Stimulated activated CD8-positive, alpha-beta memory T cell treated with anti-CD3 and anti-CD28 coated beads, Interleukin-15, amount 100 ng/mL, for 1 hour (primary cell): Measurements from ENCODE around the gene TBL1XR1.
"Not testable (repeated sequence)": the region's sequence is repeated elsewhere in the genome, so short reads cannot be mapped to it uniquely, and the experiment has no call there.

Experiments
- DNase-seq: peaks from one replicate; pipeline ENCODE4 v3.0.0-alpha.2; 2020; ENCODE audit warnings: low read depth

The TBL1XR1 gene

DNA sequence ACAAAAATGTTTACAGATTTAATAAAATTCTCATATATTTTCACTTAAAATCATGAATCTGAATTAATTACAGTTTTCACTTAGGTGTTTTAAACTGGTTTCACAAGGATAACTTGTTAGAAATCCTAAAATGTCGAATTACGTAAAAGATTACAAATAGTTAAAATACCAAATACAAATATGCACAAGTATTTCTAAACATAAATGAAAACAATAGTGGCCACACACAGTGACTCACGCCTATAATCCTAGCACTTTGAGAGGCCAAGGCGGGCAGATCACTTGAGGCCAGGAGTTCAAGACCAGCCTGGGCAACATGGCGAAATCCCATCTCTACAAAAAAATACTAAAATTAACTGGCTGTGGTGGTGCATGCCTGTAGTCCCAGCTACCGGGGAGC lies 10.9 kb upstream of the TBL1XR1 start:
- DNase-seq: no peak

DNA sequence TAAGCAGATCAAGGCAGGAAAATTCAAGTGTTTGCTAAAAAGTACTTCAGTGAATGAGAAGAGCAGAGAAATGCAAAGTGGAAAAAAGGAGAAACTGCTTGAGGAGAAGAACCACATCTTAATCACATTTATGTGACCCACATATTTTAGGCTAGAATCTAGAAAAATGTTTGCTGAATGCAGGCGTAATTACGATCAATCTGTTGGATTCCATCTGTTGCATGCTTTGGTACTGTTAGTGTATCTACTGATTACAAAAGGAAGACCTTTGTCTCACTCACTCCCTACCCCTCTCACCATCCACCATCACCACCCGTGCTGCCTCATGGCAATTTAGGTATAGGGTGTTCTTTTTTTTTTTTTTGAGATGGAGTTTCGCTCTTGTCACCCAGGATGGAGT lies 9.7 kb upstream of the TBL1XR1 start:
- no peak for DNase-seq

DNA sequence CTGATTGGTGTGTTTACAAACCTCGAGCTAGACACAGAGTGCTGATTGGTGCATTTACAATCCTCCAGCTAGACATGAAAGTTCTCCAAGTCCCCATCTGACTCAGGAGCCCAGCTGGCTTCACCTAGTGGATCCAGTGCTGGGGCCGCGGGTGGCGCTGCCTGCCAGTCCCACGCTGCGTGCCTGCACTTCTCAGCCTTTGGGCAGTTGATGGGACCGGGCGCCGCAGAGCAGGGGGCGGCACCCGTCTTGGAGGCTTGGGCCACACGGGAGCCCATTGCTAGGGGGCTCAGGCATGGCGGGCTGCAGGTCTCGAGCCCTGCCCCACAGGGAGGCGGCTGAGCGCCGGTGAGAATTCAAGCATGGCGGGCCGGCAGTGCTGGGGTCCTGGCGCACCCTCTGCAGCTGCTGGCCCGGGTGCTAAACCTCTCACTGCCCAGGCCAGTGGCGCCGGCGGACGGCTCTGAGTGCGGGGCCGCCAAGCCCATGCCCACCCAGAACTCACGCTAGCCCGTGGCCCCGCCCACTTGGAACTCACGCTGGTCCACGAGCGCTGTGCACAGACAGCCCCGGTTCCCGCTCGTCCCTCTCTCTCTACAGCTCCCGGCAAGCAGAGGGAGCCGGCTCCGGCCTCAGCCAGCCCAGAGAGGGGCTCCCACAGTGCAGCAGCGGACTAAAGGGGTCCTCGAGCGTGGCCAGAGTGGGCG lies 6.6 kb upstream of the TBL1XR1 start:
- DNase-seq: no peak

DNA sequence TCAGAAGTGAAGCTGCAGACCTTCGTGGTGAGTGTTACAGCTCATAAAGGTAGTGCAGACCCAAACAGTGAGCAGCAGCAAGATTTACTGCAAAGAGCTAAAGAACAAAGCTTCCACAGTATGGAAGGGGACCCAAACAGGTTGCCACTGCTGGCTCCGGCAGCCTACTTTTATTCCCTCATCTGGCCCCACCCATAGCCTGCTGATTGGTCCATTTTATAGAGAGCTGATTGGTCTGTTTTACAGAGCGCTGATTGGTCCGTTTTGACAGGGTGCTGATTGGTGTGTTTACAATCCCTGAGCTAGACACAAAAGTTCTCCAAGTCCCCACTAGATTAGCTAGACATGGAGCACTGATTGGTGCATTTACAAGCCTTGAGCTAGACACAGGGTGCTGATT lies 5.7 kb upstream of the TBL1XR1 start:
- DNase-seq: not testable (repeated sequence)

DNA sequence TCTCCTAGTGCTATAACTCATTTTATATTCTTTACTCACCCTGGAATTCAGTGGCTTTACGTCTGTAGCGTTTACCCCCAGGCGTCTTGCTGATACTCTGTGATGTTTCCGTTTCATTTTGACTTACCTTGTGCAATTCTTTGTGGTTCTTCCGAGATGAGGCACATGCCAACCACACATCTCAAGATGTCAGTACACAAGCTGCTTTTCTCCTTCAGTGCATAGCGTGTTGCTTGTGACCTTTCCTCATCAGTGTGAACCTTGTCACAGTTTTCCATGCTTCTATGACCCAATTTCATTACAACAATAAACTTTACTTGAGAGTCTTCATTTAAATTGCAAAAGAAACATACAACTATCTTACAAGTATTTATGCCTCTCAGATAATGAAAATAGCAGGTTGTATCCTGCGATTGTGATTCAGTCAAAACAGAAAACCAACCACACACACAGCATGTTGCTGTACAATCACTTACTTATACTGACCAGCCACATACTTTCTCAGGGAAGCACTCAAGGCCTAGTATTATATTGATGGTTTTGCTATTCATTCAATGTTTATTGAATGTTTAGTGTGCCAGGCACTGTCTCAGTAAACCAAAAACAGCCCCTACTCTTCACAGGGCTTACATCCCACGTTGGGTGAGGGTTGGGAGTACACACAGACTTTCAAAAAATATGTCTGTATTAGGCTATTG lies 4.6 kb upstream of the TBL1XR1 start:
- DNase-seq: no peak

DNA sequence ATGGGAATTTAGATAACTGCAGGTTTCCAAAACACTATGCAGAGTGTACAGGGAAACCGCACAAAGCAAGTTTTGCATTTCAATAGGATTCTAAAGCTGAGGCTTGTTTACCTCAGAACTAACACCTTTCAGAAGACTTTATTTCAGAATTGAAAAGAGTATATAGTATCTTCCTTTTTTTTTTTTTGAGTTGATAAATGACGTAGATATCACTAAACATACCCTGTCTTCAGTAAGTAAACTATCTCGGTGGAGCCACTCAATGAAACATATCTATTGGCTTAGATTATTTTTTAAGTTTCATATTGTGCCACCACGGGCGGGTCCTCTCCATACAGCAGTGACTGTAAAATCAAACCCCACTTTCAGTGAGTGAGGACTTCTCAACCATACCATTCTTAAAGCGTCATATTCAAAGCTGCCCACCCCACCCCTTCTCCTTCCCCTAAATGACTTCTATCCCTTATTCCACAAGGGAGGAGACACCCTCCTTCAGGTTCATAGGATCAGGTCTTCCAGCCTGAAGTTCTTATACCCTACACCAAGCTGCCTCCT lies 2.0 kb upstream of the TBL1XR1 start:
- no peak for DNase-seq

DNA sequence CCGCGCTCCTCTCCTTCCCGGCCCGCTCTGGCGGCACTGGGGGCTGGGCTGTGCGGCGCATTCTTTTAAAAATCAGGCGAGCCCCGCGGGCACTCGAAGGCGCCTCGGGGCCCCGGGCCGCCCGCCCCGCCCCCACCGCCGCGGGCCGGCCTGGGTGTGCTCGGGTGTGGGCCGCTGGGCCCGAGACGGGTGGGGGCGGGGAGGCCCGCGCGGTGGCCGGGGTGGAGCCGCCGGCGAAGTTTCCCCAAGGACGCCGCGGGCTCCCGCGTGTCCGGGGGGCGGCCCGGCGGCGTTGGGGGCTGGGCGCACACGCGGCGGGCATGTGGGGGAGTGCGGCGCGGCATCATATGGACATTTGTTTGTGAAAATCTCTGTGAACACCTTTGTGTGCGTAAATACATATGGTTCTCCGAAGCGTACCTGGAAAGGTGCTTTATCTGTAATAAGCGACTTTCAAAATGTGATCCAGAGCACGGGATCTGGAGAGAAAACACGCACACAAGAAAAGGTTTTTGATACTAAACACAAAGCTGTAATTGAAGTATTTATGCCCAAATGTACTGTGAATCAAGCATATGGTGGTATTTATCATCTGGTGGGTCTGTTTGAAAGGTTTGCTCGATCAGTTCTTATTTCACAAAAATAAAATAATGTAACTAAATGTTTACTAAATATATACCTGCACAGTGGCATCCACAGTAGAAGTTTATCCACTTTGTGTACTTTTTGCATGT lies 612 bp upstream of the TBL1XR1 start:
- DNase-seq: no peak

DNA sequence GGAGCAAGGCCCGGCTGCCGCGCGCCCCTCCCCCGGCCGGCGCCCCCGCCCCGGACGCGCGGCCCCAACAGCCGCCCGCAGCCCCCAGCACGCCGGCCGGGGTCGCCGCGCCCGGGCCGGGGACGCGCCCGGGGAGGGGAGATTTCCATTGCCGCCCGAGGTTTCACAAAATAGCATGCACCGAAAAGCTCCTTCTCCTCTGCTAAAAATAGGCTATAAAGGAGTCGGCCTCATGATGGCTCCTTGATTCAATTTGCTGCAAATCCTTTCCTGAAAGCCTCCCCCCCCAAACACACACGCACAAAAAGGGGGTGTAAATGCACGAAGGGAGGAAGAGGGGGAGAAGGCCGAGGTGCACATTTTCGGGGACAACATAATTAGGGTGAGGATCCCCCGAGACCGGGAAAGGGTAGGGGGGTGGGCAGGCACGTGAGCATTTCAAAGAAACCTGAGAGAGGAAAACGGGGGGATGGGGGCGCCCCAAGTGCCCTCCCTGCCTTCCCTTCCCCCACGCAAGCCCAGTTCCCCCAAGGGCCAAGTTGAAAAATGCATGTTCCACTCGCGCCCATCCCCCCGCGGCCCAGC lies 734 bp downstream of the TBL1XR1 start:
- DNase-seq: no peak

DNA sequence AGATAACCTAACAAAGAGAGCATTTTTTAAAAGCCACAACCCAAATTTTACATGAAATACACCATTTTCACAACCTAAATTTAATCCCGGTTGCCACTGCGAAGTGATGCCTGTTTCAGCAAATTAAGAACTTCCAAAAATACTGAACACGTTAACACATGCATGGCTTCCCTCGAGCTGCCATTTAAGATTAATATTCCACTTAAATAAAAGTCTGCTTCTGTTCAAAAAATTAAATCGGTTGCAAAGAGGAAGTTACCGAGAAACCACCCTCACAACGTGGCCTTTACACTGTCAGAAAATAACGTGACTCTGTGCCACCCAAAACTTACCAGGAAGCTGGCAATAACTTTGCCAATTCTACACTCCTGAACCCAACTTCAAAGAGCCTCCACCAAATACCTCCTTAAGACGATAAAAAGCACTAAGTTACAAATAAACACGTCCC lies 1.2 kb downstream of the TBL1XR1 start:
- no peak for DNase-seq

DNA sequence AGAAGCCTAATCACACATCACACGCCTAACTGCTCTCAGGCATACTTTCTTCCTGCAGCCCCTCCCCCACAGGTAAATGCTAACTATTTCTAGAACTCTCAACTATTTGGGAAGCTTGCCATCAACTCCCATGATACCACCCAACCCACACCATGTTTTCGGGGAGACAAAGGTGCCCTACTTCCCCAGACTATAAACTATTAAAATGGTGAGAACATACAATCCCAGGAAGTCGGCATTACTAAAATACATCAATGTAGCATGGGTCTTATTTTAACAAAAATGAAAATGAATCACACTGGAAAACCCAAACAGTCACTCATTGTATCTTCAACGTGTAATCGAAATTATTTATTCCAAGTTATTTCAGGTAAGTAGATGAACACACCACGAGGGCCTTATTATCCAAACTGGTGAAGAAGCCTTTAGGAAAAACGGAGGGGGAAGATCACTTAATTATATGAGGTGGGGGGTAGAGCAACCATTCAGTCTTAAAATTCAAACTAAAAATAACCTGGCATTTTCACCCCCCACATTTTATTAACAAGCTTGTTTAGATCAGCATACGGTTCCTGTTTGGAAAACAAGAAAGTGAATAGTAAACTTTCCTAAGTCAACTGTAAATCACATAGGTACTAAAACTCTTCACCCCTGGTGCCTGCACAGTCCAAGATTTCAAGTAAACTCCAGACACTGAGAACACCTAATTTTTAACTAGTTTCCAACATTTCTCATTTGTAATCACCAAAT lies 1.9 kb downstream of the TBL1XR1 start:
- no peak for DNase-seq

DNA sequence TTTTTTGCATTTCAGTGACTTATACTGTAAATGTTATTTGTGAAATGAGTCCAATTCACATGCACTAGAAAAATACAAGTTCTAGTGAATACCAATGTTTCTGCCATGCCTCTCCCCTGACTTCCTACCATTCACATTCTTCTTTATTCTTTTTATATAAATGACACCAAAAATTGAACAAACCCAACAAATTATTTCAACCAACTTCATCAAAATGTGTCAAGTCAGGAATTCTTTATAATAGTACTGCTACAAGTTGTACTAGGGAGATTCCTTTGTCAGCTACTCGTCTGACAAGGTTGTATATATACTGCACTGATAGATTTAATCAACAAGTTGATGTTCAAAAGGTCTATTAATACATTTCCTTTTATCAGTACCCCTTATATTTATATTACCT lies 3.0 kb downstream of the TBL1XR1 start:
- no peak for DNase-seq

DNA sequence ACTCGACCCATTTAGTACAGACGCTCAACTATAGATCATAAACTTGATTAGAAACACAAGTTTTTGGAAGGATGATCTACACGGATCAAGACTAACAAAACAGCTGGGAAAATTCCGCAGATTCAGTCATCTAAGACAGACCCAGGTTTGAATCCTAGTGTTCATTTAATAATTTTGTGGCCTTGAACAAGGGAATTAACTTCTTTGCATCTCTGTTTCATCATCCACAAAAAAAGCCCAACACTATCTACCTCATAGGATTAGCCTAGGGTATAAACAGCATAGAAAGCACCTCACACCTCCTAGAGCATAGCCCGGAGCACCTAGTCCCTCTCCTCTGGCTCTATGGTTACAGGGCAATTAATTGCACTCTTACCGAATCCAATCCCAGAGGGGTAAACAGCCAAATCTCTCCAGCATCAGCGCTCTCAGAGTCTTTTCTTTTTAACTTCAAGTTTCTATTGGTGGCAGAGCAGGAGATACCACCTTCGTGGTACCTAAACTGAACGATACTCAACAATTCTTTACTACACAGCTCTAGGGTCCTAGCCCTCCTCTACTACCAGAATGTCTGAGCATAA lies 3.5 kb downstream of the TBL1XR1 start:
- no peak for DNase-seq

DNA sequence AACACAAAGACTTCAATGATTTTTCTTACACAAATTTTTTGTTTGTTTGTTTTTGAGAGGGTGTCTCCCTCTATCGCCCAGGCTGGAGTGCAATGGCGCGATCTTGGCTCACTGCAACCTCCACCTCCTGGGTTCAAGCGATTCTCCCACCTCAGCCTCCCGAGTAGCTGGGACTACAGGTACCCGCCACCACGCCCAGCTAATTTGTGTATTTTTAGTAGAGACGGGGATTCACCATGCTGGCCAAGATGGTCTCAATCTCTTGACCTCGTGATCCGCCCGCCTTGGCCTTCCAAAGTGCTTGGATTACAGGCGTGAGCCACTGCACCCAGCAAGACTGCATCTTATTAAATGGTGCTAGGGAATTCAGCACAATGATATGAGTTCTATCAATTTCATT lies 4.0 kb downstream of the TBL1XR1 start:
- not testable (repeated sequence) for DNase-seq

DNA sequence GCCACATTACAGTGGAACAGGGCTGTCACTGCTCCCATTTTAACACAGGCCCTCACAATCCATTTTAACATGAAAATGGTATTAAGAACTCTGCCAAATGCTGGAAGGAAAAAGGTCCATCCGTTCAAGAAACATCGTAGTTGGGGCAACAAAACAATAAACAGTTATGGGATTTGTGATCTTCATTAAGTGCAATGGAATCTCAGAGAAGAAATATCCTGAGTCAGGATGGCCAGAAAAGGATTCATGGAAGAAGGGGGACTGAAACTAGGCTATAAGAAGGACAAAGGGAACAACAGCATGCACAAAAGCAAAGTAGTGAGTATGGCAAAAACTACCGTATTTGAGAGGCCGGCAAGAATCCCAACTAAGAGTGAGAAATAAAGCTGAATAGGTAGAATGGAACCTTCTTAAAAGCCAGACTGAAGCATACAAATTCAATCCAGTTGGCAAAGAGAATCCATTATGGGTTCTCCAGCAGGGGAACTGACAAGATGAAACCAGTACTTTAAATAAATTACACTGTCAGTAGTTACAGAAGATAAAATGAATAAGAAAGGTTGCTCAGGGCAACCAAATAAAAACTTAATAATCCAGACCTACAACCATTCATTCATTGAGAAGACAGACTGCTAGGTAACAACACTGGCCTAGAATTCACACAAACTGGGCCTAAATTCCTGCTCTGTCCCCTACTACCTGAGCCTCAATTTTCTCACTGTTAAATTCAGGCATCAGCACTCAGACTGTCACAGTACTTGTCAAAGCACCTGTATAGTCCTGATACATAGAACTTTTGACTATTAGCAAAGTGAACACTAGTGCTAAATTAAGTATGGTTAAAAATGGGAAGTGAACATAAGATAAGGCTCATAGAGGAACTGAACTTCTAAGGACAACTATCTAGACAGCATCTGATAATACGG lies 6.3 kb downstream of the TBL1XR1 start:
- DNase-seq: no peak

DNA sequence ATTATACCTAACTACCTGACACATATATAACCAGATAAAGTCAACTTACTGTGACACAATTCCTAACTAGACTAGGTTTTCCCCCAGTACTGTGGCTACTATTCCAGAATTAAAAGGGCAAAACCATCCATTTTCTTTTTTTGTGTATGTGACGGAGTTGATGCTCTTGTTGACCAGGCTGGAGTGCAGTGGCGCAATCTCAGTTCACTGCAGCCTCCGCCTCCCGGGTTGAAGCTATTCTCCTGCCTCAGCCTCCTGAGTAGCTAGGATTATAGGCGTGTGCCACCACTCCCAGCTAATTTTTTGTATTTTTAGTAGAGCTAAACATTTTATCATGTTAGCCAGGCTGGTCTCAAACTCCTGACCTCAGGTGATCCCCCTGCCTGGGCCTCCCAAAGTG lies 7.1 kb downstream of the TBL1XR1 start:
- DNase-seq: not testable (repeated sequence)

DNA sequence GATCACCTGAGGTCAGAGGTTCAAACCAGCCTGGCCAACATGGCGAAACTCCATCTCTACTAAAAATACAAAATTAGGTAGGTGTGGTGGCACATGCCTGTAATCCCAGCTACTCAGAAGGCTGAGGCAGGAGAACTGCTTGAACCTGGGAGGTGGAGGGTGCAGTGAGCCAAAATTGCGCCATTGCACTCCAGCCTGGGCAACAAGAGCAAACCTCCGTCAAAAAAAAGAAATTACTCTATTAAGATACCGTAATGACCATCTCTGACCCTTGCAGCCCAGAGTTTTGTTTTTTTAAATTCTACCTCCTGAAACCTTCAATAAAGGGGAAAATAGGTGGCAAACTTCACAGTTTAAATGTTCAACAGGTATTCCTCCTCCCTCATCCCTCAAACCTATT lies 9.0 kb downstream of the TBL1XR1 start:
- not testable (repeated sequence) for DNase-seq

DNA sequence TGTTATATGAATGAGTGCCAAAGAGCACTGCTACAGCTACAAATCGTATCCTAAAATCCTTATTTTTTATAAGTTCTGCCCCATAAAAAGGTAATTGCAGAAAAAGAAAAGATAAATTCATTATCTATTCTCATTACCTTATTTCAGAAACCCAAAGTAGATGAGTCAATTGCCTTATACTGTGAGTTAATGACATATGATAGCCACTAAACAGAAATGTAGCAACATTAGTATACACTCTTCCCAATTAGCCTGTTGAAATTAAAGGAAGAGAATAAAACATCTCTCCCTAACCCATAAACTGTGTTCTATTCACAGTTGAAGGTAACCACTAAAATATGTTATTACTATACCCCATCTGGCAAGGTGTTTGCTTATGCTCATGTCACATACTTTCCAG lies 11.0 kb downstream of the TBL1XR1 start:
- no peak for DNase-seq

DNA sequence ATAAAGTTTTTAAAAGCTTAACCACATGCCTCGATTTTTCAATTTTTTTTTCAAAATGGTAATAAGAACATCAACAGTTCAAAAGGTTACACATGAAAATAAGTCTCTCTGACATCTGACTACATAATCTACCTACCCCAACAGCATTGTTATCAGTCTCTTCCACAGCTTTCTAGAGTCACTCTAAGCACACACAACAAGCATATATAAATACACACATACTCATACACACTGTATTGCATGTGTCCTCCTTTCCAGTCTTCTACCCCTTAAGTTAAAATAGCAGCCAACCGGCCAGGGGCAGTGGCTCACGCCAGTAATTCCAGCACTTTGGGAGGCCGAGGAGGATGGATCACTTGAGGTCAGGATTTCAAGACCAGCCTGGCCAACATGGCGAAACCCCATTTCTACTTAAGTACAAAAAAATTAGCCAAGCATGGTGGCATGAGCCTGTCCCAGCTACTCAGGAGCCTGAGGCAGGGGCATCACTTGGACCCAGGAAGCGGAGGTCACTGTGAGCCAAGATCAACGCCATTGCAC lies 12.2 kb downstream of the TBL1XR1 start:
- no peak for DNase-seq

DNA sequence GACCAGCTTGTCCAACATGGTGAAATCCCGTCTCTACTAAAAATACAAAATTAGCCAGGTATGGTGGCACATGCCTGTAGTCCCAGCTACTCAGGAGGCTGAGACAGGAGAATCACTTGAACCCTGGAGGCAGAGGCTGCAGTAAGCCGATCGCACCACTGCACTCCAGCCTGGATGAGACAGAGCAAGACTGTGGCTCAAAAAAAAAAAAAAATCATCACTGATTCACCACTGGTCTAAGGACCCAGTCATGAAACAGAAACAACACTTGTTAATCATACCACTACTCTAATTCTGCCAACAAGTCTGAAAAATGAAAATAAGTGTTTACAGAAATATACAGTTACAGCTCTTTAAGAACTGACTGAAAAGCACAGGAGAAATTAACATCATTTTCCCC lies 12.7 kb downstream of the TBL1XR1 start:
- DNase-seq: not testable (repeated sequence)

DNA sequence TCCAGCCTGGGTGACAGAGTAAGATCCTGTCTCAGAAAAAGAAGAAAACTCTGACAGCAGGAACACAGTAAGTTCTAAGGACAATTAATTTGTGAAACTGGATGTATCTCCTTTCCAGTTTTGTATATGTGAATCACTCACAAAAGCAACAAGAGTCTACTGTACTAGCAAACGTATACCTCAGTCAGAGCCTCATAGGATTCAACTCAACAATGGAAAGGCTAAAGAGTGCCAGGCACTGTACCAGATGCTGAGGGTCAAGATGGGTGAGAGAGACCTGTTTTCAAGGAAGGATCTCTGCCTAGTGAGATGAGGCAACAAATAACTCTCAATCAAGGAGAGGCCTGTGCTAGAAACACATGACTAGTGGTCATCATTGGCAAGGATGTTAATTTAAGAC lies 14.9 kb downstream of the TBL1XR1 start:
- no peak for DNase-seq
